Hematopoietic multipotent progenitor cell (in vitro differentiated cells): ENCODE measurements around the gene HDAC4. TPM values are rescaled to one million over a fixed set of nuclear protein-coding genes. Genes with fewer than 3 reads are reported as not detected.

Experiments
- DNase-seq, 3 donors: peaks; one replicate each; pipeline ENCODE4 v3.0.0-alpha.2; 2011 to 2015; ENCODE audit warnings: low read depth in 2 of 3, low spot score in 2 of 3
- total RNA-seq: library from RNA; depleted of rRNA; stranded (reverse); fragments of >200 nt; gene quantifications from one replicate; pipeline ENCODE4 v1.2.3, GENCODE V29; 2012

HDAC4 gene
- total RNA-seq, 1 donor: 34.2 TPM

- no peak for DNase-seq
These were observed 204.3 kb downstream of the HDAC4 start for GRCh38 chr2:239196474-239197021.

DNA sequence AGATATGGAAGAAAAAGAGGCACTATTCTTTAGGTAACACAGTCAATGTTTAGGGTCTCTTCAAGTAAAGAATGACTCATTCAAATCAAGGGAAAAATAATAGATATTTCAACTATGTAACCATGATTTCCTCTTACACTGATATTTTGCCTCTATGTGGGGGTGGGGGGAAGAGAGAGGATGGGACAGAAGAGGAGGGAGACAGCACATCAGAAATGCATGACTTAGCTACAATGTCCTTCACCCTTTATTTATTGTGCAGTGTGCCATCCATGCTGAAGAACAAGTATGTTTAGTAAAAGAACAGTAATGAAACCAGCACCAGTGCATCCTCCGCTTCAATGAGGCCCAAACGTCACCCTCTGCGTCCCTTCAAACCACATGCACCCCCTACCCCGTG, 204.8 kb downstream of the HDAC4 start:
- no peak for DNase-seq

DNA sequence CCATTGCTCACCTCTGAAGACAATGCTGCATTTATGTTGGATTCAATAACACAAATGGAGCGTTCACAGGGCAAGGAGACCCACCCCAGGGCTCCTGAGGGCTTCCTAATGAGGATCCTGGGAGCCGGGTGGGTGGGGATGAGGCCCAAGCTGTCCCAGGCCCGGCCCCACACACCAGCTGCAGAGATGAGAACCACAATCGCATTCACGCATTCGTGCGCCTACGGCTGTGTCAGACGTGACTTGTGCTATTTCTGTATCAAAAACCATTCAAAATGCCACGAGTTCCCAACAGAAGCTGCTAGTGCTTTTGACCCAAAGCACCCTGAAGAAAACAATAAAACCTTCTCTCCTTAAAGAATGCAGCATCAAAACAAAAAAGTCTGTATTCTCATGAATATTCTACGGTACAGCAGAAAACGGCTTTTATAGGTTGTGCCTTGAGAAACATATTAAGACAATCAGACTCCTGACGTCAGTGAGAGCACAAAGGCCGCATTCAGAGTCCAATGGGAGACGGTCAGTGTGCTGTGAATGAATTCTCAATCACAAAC, 205.4 kb downstream of the HDAC4 start:
- no peak for DNase-seq

GRCh38 chr2:239194731-239195317, 206.0 kb downstream of the HDAC4 start:
- no peak for DNase-seq

DNA sequence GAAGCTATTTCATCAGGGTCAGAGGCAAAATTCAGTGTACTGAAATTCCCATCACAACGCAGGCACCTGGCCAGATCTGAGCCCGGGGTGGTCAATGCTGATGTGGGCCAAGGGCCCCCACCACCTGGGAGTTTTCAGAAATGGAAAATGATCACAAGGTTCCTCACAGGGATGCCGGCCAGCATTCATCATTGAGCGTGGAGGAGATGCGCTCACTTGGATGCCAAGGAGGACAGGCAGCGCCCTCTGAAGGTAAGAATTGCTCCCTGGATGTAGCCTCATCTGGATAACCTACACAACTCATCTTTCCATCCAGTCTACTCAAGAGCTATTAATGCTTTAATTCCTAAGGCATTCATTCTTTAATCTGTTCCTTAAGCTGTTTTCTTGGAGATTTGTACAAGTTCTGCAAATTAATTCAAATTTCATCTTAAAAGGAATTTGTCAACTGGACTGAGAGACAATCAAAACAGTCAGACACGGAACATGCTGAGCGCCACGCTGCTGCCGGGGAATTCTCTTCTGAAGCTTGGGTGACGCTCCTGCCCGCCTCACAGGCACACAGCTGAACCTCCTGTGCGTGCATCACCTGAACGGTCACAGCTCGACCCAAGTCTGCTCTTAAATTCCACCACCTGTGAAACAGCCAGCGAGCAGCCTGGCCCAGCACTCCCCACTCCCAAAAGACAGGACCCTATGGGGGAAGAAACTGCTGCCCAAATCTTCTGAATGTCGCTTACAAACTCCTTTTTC, 206.7 kb downstream of the HDAC4 start:
- DNase-seq: no peak

- no peak for DNase-seq
These were observed 207.4 kb downstream of the HDAC4 start for GRCh38 chr2:239193401-239193811.

- no peak for DNase-seq
These were observed 207.8 kb downstream of the HDAC4 start for GRCh38 chr2:239192975-239193374.

DNA sequence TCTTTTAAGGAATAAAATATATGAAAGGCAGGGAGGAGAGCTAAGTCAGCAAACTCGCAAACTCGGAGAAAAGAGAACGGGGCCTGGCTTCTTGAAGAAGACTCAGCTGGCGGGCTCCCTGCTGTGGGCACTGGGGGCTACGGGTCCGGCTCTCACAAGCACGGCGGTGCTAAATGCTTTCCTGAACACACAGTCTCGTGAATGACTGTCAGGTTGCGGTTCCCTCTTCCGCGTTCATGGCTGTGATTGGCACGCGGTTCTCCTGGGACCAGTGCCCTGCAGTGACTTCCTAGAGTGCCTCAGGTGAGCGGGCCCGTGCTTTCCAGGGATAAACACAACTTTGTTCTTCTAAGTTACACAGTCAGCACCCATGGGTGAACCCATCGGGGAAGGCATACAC, 208.4 kb downstream of the HDAC4 start:
- DNase-seq: peak in 1 of 3 donors; percentile 54

- no peak for DNase-seq
These were observed 209.6 kb downstream of the HDAC4 start for GRCh38 chr2:239190921-239191885.

GRCh38 chr2:239190361-239190760, 210.5 kb downstream of the HDAC4 start:
- DNase-seq: no peak

DNA sequence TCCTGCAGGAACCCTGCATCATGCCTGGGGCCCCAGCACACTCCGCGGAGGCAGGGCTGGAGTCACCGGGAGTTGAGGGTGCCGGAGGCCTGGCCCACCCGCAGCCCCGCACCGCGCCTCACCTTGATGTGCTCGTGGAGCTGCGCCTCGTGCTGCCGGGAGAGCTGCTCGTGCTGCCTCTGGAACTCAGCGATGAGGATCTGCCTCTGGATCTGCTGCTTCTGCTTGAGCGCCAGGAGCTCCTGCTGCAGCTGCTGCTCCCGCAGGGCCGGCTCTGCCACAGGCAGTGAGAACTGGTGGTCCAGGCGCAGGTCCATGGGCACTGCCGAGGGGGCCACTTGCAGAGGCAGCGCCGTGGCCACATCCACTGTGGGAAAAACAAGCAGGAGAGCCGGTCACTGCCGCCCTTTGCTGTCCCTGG, 211.1 kb downstream of the HDAC4 start:
- no peak for DNase-seq

DNA sequence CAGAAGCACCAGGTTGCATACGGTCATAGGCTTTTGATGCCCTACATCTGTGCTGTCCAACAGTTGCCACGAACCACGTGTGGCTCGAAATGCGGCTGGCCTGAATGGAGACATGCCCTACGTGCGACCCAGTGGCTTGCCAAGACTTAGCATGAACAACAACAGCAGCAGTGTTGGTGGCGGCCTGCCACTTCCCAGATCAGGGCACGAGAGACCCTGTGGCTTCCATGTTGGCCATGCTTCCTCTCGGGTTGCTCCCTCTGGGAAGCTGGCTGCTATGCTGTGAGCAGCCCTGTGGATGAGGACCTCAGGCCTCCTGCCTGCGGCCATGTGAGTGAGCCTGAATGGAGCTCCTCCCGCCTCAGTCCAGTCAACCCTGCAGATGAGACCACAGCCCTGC, 212.3 kb downstream of the HDAC4 start:
- DNase-seq: no peak

DNA sequence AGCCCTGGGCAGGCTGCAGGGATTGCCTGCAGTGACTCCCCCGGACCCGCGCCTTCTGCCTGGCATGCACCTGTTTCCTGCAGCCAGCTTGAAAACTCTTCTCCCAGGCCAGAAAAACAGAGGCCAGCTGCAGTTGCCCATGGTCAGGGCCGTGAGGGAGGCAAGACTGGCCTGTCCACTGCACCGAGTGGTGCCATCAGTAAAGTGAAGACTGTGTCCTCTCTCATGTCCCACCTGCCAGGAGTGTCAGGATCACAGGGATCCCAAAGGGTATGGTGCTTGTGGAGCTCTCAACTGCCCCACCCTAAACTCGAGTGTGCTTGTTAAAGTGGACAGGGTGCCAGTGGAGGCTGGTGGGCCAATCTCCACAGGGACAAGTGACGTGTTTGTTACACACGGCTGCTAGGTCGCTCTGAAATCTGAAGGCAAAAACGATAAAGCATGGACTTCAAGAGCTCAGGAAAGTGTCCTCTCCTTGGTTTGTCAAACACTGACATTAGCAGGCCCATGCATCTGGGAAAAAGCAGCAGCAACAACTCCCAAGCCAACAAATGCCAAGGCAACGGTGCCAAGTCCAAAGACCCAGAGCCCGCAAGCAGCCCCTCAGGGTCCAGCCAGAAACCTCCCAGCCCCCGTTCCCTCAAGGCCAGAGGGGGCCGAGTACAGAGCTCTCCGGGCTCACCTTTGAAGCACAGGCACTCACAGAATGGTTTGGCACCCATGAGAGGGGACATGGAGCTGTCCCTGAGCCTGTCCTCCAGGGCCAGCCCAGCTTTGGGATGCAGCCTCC, 213.2 kb downstream of the HDAC4 start:
- no peak for DNase-seq

DNA sequence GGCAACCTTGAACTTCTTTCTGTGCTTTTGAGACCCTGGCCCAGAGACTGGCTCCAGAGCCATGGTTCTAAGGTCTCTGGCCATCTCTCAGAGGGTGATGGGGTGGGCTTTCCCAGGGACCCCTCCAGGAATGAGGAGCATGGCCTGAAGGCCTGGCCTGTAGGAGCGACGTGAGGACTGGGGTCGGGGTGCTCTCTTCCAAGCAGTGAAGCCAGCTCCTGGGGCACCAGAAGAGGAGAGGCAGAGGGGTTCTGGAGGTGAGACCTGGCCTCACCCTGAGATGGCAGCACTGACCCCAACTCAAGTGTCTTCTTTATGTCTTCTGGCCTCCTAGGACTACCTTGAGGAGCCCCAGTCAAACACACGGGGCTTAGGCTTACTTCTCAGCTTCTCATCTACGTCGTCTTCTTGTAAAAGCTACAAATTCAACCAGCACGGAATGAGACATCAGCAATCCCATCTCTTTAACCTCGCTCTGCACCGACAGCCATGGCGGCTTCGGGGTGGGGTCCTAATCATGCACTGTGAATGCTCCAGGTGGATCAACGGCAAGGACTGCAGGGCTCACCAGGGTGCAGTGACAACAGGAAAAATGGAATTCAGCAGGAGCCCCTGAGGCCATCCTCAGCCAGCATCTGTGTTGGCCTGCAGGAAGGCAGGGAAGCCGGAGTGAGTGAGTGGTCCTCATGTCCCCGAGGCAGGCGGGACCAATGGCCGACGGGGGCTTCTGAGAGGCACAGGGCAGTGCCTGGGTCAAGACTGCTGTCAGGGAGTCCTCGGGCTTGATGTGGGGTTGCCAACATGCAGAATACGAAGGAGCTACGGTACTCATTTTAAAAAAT, 214.1 kb downstream of the HDAC4 start:
- DNase-seq: no peak

- DNase-seq: no peak
These were observed 215.6 kb downstream of the HDAC4 start for GRCh38 chr2:239184968-239185903.

DNA sequence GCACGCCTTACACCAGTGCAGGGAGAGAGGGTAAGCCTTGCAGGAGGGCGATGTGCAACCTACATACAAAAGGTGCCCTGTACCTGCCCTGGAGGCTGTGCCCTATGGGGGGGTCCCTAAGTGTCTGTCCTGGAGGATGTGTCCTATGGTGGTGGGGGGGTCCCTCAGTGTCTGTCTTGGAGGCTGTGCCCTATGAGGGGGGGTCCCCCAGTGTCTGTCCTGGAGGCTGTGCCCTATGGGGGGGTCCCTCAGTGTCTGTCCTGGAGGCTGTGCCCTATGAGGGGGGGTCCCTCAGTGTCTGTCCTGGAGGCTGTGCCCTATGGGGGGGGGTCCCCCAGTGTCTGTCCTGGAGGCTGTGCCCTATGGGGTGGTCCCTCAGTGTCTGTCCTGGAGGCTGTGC, 216.6 kb downstream of the HDAC4 start:
- no peak for DNase-seq

- no peak for DNase-seq
These were observed 217.6 kb downstream of the HDAC4 start for GRCh38 chr2:239182981-239183791.
